ENCODE measurements around the gene SDCCAG8.

The SDCCAG8 gene

DNA sequence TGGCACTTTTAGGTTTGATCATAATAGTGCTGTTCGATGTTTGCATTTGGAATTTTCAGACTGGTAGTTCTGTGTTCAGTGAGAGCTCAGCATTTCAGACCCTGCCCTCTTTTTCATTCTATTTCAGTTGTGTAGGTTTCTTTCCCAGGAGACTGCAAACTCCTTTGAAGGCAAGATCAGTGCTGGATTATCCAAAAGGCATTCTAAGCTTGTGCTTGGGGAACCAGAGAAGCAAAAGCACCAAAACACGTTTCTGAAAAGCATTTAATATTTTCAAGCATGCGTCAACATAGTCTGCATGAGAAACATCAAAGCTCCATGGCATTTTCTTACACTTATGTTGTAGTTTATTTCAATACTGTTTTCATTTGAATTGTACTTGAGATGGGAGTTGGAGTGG, 292.1 kb downstream of the SDCCAG8 start:
- no peak for DNase-seq (ENCODE audit: low read depth in 2 of 2)

- DNase-seq (ENCODE audit: low read depth in 2 of 2): no peak
Measured at GRCh38 chr1:243548516-243548915, 292.7 kb downstream of the SDCCAG8 start.

DNA sequence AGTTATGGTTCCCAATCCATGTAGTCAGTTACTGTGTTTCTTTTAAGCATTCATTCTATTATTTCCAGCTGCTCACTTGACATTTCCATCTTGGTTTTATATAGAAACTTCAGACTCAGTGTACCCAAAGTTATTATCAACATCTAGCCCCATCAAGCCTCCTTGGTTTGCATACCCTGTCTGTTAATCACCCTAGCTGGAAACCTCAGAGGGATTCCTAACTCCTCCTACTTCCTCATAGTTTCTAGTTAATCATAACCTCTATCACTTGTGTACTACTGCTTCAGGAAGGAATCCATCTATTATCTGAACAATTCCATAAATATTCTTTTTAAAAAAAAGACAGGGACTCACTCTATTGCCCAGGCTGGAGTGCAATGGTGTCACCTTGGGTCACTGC, 293.3 kb downstream of the SDCCAG8 start:
- DNase-seq (ENCODE audit: low read depth in 2 of 2): no peak

Measured in stimulated activated CD8-positive, alpha-beta memory T cell treated with anti-CD3 and anti-CD28 coated beads, Interleukin-15, amount 100 ng/mL, for 48 hours (primary cell).